DMS 273 treated with DMSO at 0.1 percent for 48 hours (cell line): ENCODE results near the gene TGM4.

Experiments used
- DNase-seq: peaks from one replicate; lab custom pipeline; 2025; lab: John Stamatoyannopoulos, UW

TGM4 gene

GRCh38 chr3:44880284-44880683 is 5.9 kb downstream of the TGM4 start:
- no peak for DNase-seq

DNA sequence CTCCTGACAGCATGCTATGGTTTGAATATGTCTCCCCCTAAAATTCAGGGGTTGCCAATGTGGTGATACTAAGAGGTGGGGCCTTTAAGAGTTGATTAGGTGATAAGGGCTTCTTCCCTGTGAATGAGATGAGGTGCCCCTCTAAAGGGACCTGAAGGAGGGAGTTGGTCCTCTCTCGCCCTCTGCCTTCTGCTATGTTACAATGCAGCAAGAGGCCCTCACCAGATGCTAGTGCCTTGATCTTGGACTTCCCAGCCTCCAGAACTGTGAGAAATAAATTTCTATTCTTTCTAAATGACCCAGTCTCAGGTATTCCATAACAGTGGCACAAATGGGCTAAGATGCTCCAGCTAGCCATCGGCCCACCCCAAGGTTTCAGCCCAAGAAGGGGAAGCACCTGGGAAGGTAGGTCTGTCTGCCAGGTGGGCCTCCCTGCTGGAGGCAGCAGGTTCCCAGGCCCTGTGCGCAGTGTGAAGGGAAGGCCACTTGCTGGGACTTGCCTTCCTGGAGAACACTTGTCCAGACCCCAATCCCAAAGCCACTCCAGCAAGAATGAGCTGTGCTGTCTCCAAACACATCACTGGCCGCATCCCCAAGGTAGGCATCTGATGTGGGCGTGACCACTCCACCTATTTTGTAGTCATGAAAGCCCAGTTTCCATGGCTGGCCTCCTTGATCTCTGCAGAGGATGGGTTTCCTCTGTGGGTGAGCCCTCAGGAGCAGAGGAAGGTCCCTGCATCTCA is 9.0 kb downstream of the TGM4 start:
- no peak for DNase-seq

GRCh38 chr3:44883999-44884431 is 9.6 kb downstream of the TGM4 start:
- DNase-seq: peak; percentile 7

DNA sequence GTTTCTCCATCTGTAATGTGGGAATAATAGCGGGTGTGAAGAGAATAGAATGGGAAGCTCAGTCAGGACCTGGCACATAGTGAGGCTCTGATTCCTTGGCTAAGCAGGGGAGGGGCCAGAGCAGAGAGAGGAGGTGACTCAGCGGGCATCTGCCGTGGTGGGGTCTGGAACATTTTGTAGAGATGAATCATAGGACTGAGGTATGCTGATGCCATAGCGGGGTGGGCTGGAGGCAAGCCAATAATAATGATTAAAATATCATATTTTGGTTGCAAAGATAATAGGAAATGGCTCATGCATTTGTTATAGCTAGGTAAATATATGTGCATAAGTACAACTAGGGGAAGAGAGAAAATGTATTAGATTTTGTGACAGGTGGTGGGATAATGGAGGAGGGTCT is 11.2 kb downstream of the TGM4 start:
- DNase-seq: no peak

DNA sequence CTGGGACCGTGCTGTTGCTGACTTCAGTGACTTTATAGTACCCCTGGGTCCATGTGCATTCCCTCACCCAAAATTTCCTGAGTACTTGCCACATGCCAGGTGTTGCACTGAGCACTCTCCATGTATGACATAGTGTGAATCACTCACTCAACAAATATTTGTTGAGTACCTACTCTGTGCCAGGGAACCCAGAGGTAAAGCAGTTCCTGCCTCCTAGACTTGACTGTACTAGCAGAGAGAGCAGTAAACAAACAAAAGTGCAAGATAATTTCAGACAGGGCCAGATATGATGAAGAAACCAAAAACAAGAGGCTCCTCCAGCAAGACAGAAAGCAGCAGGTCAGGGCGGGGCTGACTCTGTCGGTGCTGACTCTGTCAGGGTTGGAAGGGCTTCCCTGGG is 12.2 kb downstream of the TGM4 start:
- no peak for DNase-seq

DNA sequence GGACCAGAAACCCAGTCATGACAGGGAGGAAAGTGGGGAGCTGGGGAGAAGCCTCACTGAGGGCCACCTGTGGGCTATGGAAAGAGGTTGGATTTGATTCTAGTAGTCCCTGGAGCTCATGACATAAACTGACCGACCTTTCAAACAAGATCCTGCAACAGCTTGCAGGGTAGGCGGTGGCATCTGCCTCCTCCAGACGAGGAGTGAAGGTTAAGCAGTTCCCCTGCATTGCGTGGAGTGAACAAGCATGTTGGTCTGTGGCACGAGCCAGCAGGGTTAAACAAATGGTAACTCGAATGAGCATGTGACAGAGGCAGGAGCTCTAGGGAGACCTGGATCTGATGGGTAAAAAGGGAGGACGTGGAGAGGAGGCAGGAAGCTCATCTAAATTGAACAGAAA is 12.7 kb downstream of the TGM4 start:
- DNase-seq: no peak

GRCh38 chr3:44890258-44890657 is 15.8 kb downstream of the TGM4 start:
- DNase-seq: no peak

DNA sequence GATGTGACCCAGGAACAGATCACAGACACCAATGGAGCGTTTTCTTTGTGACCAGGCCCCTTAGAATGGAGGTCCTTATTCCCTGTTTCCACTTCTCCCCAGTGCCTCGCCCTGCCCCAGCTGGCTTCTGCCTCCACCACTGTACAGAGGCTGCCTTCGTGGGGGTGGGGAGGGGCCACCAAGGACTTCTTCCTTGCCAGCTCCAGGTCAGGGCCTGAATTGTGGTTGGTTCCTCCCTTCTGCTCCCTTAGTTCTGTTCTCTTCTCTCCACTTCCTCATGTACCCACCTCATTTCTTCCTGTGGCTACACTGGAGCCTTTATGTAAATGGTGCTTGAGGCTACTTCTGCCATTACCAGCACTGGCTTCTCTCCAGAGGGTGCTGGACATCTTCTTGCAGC is 16.4 kb downstream of the TGM4 start:
- DNase-seq: no peak

DNA sequence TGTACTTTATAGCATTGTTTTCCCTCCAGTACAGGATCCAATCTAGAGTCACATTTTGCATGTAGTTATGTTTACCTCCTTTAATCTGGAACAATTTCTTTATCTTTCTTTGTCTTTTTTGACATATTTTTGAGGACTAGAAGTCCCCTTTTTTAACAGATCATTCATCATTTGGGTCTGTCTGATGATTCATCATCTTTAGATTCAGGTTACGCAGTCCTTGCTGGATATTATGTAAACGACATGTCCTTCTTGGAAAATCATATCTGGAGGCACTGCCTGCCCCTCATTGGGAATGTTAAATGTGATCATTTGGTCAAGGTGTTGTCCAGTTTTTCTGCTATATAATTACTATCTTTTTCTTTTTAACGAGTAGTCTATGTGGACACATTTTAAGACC is 18.3 kb downstream of the TGM4 start:
- DNase-seq: no peak

DNA sequence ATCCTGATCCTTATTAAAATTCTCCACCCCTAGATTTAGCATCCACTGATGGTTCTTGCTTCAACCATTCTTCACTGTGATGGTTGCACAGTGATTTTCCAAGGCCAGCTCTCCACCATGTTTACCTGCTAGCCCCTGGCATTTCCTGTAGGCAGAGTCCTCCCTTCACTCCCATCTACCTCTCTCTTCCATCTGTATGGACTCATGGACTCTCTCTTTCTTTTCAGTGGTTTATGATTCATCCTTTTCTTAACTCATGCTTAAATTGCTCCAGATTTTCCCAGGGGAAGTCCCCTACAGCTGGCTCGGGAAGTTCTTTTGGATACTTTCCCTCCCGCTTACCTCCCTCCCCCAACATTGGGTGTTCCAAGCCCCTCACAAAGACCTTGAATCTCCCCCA is 18.7 kb downstream of the TGM4 start:
- DNase-seq: no peak

- DNase-seq: no peak
Measured at GRCh38 chr3:44894485-44894884, 20.1 kb downstream of the TGM4 start.

GRCh38 chr3:44896440-44896839 is 22.0 kb downstream of the TGM4 start:
- DNase-seq: no peak

DNA sequence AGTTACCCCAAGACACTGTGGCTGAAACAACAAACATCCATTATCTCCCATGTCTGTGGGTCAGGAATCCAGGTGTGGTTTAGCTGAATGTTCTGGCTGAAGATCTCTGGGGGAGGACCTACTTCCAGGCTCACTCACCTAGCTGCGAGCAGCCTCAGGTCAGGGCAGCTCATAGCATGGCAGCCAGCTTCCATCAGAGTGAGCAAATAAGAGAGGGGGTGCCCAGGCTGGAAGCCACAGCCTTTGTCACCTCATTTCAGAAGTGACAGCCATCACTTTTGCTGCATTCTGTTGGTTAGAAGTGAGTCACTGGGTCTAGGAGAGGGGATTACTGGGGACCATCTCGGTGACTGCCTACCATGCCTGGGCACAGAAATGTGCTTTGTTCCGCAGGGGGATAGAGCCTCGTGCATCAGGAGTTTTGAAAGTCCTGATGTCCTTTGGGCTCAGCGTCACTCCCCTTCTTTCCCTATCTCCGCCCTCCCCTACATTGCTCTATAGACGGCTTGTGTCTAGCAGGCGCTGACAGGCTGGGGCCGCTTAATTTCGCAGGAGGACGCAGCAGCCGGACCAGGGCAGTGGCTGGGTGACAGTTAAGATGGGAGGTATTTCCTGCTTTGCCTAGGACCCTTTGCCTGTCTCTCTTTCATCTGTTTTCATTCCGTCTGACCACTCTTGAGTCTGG is 25.4 kb downstream of the TGM4 start:
- DNase-seq: no peak

GRCh38 chr3:44902628-44903027 is 28.2 kb downstream of the TGM4 start:
- no peak for DNase-seq

GRCh38 chr3:44903314-44903713 is 28.9 kb downstream of the TGM4 start:
- no peak for DNase-seq

DNA sequence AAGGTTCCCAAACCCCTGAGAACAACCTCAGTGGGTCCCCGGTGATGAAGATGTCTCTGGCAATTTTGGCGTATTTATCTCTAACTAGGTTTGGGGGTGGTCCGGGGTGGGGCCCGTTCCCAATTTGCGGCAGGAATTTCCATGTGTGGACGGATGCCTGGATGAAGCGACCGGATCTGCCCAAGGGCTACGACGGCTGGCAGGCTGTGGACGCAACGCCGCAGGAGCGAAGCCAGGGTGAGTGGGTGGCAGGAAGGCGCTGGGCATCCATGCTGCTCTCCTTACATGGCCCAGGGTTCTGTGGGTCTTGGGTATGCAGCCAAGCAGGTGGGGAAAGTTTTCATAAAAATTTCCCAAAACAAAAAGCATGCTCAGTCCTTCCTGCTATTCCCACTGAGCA is 29.3 kb downstream of the TGM4 start:
- DNase-seq: no peak

- no peak for DNase-seq
Measured at GRCh38 chr3:44905446-44906157, 31.2 kb downstream of the TGM4 start.

DNA sequence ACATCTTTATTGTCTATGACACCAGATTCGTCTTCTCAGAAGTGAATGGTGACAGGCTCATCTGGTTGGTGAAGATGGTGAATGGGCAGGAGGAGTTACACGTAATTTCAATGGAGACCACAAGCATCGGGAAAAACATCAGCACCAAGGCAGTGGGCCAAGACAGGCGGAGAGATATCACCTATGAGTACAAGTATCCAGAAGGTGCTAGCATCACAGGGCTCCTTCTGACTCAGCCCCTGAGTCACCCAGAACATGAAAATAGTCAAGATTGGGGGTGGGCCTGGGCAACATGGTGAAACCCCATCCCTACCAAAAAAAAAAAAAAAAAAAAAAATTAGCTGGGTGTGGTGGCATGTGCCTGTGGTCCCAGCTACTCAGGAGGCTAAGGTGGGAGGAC is 32.6 kb downstream of the TGM4 start:
- no peak for DNase-seq

GRCh38 chr3:44907612-44908011 is 33.2 kb downstream of the TGM4 start:
- no peak for DNase-seq

DNA sequence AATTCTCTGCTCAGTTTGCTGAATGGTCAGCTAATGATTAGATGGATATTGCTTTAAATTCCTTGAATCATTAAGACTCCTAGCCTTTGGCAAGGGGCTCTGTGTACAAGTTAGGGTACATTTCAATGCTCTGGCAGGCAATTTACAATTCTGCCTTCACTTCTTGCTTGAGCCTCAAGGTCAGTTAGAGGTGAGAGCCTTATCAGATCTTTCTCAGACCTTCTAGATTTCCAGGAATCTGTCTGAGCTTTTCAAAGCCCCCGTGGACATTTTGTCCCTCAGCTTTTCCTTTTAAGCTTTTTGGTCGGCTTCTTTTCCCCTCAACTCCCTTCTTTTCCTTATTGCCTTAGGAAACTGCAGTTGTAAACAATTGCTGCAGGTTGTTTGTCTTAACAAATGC is 34.7 kb downstream of the TGM4 start:
- no peak for DNase-seq

DNA sequence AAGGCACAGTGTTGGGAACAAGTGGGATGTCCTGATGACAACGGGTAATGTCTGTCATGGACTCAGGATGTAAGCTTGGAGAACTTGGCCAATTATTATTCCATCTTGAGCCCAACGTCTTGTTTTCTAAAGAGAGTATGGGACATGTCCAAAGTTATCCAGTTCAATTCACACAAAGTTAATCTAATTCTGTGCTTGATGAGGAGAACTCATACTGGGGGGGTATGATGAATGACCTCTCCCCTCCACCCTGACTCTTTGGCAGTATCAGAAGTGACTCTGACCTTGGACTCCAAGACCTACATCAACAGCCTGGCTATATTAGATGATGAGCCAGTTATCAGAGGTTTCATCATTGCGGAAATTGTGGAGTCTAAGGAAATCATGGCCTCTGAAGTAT is 36.3 kb downstream of the TGM4 start:
- no peak for DNase-seq

DNA sequence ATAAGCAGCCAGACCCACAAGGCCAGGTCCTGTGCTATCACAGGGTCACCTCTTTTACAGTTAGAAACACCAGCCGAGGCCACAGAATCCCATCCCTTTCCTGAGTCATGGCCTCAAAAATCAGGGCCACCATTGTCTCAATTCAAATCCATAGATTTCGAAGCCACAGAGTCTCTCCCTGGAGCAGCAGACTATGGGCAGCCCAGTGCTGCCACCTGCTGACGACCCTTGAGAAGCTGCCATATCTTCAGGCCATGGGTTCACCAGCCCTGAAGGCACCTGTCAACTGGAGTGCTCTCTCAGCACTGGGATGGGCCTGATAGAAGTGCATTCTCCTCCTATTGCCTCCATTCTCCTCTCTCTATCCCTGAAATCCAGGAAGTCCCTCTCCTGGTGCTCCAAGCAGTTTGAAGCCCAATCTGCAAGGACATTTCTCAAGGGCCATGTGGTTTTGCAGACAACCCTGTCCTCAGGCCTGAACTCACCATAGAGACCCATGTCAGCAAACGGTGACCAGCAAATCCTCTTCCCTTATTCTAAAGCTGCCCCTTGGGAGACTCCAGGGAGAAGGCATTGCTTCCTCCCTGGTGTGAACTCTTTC is 39.6 kb downstream of the TGM4 start:
- DNase-seq: no peak

- no peak for DNase-seq
Measured at GRCh38 chr3:44914936-44915335, 40.5 kb downstream of the TGM4 start.
